Measurements from ENCODE around the gene OR4B1. TPM values are rescaled to one million over a fixed set of nuclear protein-coding genes. Genes with fewer than 3 reads are reported as not detected.
"Not testable (repeated sequence)": the region's sequence is repeated elsewhere in the genome, so short reads cannot be mapped to it uniquely, and the experiment has no call there.

The OR4B1 gene
- total and polyA plus RNA-seq, 12 donors: not detected

DNA sequence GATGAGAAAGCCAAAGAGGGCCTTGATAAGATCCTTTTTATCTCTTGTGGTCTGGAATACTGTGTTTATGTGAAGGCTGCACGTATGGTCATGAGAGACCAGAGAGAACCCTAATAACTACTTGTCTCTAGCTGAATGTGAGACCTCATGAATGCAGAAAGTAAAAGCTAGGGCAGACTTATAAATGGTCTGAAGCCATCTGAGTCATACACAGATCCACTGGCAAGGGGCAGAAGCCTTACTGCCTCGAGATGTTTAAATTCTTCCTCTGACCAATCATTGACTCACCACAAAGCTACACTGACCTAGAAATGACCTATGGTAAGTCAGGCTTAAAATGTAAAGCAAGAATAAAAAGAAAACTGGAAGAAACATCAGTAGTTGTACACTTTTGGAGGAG lies 22.7 kb upstream of the OR4B1 start:
- DNase-seq: no peak
- Histone ChIP-seq H3K36me3 (no peaks in the 10 kb centered on the region), H3K9me3 (peaks cover 0 to 38% (median 14%) of the 10 kb centered on the region in 11 donors), H3K4me1 (no peaks in the 10 kb centered on the region), H3K4me3 (no peak overlapping the region), H3K27me3 (no peaks in the 10 kb centered on the region), H3K27ac (no peak overlapping the region)
- intact Hi-C loops (cut with DNase I): loop anchor here in 1 of 10 donors (5.0 kb wide), 1 partner anchor 723 kb away; no protein-coding TSS in a partner anchor
- 66 to 69% methylated on average over 2 of the region's 2 CpGs for WGBS, 2 donors
- TF ChIP-seq, protein P1, sequence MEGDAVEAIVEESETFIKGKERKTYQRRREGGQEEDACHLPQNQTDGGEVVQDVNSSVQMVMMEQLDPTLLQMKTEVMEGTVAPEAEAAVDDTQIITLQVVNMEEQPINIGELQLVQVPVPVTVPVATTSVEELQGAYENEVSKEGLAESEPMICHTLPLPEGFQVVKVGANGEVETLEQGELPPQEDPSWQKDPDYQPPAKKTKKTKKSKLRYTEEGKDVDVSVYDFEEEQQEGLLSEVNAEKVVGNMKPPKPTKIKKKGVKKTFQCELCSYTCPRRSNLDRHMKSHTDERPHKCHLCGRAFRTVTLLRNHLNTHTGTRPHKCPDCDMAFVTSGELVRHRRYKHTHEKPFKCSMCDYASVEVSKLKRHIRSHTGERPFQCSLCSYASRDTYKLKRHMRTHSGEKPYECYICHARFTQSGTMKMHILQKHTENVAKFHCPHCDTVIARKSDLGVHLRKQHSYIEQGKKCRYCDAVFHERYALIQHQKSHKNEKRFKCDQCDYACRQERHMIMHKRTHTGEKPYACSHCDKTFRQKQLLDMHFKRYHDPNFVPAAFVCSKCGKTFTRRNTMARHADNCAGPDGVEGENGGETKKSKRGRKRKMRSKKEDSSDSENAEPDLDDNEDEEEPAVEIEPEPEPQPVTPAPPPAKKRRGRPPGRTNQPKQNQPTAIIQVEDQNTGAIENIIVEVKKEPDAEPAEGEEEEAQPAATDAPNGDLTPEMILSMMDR (IDR thresholded peaks at IDR 0.05): no peak
- no peak for ATAC-seq

DNA sequence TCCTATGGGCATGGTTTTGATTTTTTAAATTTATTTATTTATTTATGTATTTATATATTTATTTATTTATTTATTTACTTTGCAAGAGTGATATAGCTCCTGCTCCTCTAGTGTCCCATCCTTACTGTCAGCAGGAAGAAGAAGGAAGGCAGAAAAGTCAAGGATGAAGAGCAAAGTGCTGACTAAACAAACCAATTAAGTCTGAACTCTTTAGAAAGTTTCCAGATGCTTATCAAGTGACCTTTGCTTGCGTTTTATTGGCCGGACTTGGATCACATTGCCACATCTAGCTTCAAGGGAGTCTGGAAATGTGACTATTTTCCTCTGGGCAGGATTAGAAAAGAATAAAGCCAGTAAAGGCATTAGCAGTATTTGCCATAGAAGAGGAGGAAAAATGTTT lies 8.7 kb upstream of the OR4B1 start:
- 80 to 82% methylated on average over 2 of the region's 2 CpGs for WGBS, 2 donors
- intact Hi-C loops (cut with DNase I): no loop called here
- peaks cover 0 to 10% (median 0%) of the 10 kb centered on the region in 11 donors for H3K9me3 ChIP-seq
- H3K4me3 ChIP-seq: no peak overlapping the region
- no peaks in the 10 kb centered on the region for H3K27me3 ChIP-seq
- no peak for DNase-seq
- TF ChIP-seq, protein P1 (IDR thresholded peaks at IDR 0.05): no peak
- no peaks in the 10 kb centered on the region for H3K36me3 ChIP-seq
- no peak overlapping the region for H3K27ac ChIP-seq
- no peaks in the 10 kb centered on the region for H3K4me1 ChIP-seq
- no peak for ATAC-seq

DNA sequence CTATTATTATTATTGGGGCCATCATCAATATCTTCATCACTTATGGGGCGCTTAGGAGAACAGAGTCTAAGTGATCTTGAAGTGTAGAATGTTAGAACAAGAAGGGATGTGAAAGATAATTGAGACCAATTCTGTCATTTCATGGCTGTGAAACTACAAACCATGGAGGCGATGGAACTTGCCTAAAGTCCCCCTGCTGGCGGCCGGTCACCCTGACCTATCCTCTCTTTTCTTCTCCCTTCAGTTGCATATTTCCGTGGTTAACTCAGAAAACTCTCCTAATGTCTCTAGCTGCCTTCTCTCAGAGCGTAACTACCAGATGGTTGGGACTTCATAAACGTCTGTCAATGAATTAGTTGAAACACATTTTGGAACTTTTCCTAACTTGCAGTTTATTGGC lies 6.6 kb upstream of the OR4B1 start:
- no peaks in the 10 kb centered on the region for H3K9me3 ChIP-seq
- DNase-seq (no peak), ATAC-seq (no peak)
- TF ChIP-seq, protein P1 (IDR thresholded peaks at IDR 0.05): peak in 4 of 9 donors; percentile 7 to 29 (median 16)
- H3K27me3 ChIP-seq: no peaks in the 10 kb centered on the region
- no peak overlapping the region for H3K4me3 ChIP-seq
- H3K27ac ChIP-seq: no peak overlapping the region
- 29 to 34% methylated on average over 7 of the region's 7 CpGs for WGBS, 2 donors
- H3K4me1 ChIP-seq: no peaks in the 10 kb centered on the region
- intact Hi-C loops (cut with DNase I): no loop called here
- H3K36me3 ChIP-seq: no peaks in the 10 kb centered on the region

DNA sequence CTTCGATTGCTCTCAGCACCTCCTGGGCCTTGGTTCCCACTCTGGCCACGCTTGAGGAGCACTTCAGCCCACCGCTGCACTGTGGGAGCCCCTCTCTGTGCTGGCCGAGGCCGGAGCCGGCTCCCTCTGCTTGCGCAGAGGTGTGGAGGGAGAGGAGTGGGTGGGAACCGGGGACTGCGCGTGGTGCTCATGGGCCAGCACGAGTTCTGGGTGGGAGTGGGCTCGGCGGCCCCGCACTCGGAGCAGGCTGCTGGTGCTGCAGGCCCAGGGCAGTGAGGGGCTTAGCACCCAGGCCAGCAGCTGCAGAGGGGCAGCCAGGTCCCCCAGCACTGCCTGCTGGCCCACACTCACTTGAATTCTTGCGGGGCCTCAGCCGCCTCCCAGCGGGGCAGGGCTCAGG lies 12.2 kb downstream of the OR4B1 start:
- Histone ChIP-seq H3K9me3 (peaks cover 0 to 23% (median 0%) of the 10 kb centered on the region in 11 donors), H3K4me1 (no peaks in the 10 kb centered on the region), H3K36me3 (no peaks in the 10 kb centered on the region), H3K27me3 (no peaks in the 10 kb centered on the region), H3K27ac (no peak overlapping the region), H3K4me3 (no peak overlapping the region)
- DNase-seq: no peak
- ATAC-seq: no peak
- 79 to 80% methylated on average over 18 of the region's 18 CpGs for WGBS, 2 donors
- intact Hi-C loops (cut with DNase I): no loop called here
- TF ChIP-seq, protein P1 (IDR thresholded peaks at IDR 0.05): no peak

- DNase-seq; ATAC-seq; H3K27ac ChIP-seq; H3K36me3 ChIP-seq; H3K4me1 ChIP-seq; H3K4me3 ChIP-seq; intact Hi-C loops (cut with DNase I); H3K27me3 ChIP-seq: not testable (repeated sequence)
- H3K9me3 ChIP-seq: peaks cover 0 to 23% (median 0%) of the 10 kb centered on the region in 11 donors
- 84 to 90% methylated on average over 11 of the region's 11 CpGs for WGBS, 2 donors
Measured at GRCh38 chr11:48230057-48230456, 13.4 kb downstream of the OR4B1 start.
